ENCODE results near the gene SNX19. TPM values are rescaled to one million over a fixed set of nuclear protein-coding genes. Genes with fewer than 3 reads are reported as not detected.

The SNX19 gene
- total RNA-seq, 1 experiment from 2014 or later: 34.4 TPM

DNA sequence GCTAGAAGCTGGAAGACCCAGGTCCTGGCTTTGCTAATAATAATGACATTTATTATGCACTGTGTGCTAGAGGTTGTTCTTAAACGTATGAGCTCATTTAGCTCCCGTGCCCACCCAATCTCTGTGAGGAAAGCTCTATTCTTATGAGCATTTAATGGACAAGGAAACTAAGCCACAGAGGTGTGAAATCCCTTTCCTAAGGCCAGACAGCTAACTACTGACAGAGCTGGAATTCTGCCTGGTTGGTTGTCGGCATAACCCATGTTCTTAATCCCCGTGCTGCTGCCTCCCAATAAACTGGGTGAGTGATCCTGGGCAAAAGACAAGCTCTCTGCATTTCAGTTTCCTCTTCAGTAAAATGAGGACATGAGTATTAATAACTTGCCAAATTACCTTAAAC is 49.4 kb downstream of the SNX19 start:
- no peak overlapping the region for H3K4me2 ChIP-seq (ENCODE audit: insufficient read depth, insufficient read length, low read length)
- H3K27ac ChIP-seq (ENCODE audit: insufficient read length, low read depth, low read length): no peak overlapping the region
- no peaks in the 10 kb centered on the region for H3K27me3 ChIP-seq (ENCODE audit: insufficient read depth, low read length)
- H3K23me2 ChIP-seq (ENCODE audit: insufficient read length, low read depth, low read length, poor library complexity, severe bottlenecking): peaks cover 3% of the 10 kb centered on the region
- no peak overlapping the region for H3K56ac ChIP-seq (ENCODE audit: insufficient read length, low read depth, low read length)
- TF ChIP-seq, protein P1, sequence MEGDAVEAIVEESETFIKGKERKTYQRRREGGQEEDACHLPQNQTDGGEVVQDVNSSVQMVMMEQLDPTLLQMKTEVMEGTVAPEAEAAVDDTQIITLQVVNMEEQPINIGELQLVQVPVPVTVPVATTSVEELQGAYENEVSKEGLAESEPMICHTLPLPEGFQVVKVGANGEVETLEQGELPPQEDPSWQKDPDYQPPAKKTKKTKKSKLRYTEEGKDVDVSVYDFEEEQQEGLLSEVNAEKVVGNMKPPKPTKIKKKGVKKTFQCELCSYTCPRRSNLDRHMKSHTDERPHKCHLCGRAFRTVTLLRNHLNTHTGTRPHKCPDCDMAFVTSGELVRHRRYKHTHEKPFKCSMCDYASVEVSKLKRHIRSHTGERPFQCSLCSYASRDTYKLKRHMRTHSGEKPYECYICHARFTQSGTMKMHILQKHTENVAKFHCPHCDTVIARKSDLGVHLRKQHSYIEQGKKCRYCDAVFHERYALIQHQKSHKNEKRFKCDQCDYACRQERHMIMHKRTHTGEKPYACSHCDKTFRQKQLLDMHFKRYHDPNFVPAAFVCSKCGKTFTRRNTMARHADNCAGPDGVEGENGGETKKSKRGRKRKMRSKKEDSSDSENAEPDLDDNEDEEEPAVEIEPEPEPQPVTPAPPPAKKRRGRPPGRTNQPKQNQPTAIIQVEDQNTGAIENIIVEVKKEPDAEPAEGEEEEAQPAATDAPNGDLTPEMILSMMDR (conservative IDR thresholded peaks at IDR 0.05): no peak
- H3K23ac ChIP-seq (ENCODE audit: insufficient read length, low read depth, low read length): no peak overlapping the region
- H2BK5ac ChIP-seq (ENCODE audit: insufficient read length, low read length): no peak overlapping the region
- H3K18ac ChIP-seq (ENCODE audit: insufficient read length, low read depth, low read length): no peak overlapping the region
- Mint-ChIP-seq H3K27ac (no peak overlapping the region), H3K36me3 (ENCODE audit: insufficient read depth in 1 of 3, low read depth in 3 of 3) (peaks cover 0 to 4% (median 3%) of the 10 kb centered on the region in 3 experiments; a peak in 3 of 7 replicates), H3K4me3 (no peak overlapping the region), H3K4me1 (peaks cover 5 to 11% of the 10 kb centered on the region in 2 experiments), H3K9me3 (no peaks in the 10 kb centered on the region), H3K27me3 (ENCODE audit: low read depth) (0 out of 2 replicates have a peak, but pooled peaks cover 1% of the 10 kb centered on the region)
- no peak overlapping the region for H2BK12ac ChIP-seq (ENCODE audit: insufficient read length, low read depth, low read length)
- H2BK15ac ChIP-seq (ENCODE audit: low read depth, low read length): no peak overlapping the region
- no peak overlapping the region for H3K14ac ChIP-seq (ENCODE audit: insufficient read depth, low read length)
- no peaks in the 10 kb centered on the region for H3K79me2 ChIP-seq (ENCODE audit: insufficient read depth, low read length)
- WGBS (ENCODE audit: extremely low coverage, insufficient read length, low lambda C conversion rate): no CpG with 5 or more reads among the region's 4 CpGs
- no peak overlapping the region for H2BK120ac ChIP-seq (ENCODE audit: low read depth, low read length, poor library complexity, severe bottlenecking)
- no peak for DNase-seq
- H2AFZ ChIP-seq (ENCODE audit: low read length): no peak overlapping the region
- H3K4me1 ChIP-seq (ENCODE audit: insufficient read depth, low read length): no peaks in the 10 kb centered on the region
- H2BK20ac ChIP-seq (ENCODE audit: low read depth, low read length, poor library complexity, severe bottlenecking): no peak overlapping the region
- H3K4ac ChIP-seq (ENCODE audit: low read depth, low read length): no peak overlapping the region
- no peak overlapping the region for H3K9ac ChIP-seq (ENCODE audit: extremely low read depth, insufficient read length, low read length)
- no peak overlapping the region for H2AK5ac ChIP-seq (ENCODE audit: insufficient read length, low read length)
- no peaks in the 10 kb centered on the region for H3K9me3 ChIP-seq (ENCODE audit: control insufficient read depth, low read depth, low read length)
- H4K5ac ChIP-seq (ENCODE audit: insufficient read length, low read depth, low read length): no peak overlapping the region
- H4K20me1 ChIP-seq (ENCODE audit: control insufficient read depth, insufficient read depth, insufficient read length): no peaks in the 10 kb centered on the region
- H3T11ph ChIP-seq (ENCODE audit: low read length): no peak overlapping the region
- no peak overlapping the region for H4K8ac ChIP-seq (replicated peaks; ENCODE audit: insufficient read length, low read depth, low read length)
- no peak overlapping the region for H4K91ac ChIP-seq (ENCODE audit: insufficient read length, low read depth, low read length)
- no peaks in the 10 kb centered on the region for H3K79me1 ChIP-seq (ENCODE audit: insufficient read depth, low read depth, low read length, poor library complexity, severe bottlenecking)

All from H9 (cell line).